Mesothelial cell of epicardium (in vitro differentiated cells): Measurements from ENCODE around the gene PTGER4. TPM values are rescaled to one million over a fixed set of nuclear protein-coding genes. Genes with fewer than 3 reads are reported as not detected.

Experiments used
- DNase-seq, 2 experiments: peaks; one replicate each; pipeline ENCODE4 v3.0.0; 2021; ENCODE audit warnings: low spot score in 2 of 2; ENCODE audit not compliant: unreplicated experiment in 2 of 2
- H3K27ac Mint-ChIP-seq: 2 replicates; pipeline ENCODE4 v1.8.0; 2021; ENCODE audit warnings: mixed read lengths
- H3K27me3 Mint-ChIP-seq: 2 replicates; pipeline ENCODE4 v1.8.0; 2021; ENCODE audit warnings: low read depth, mixed read lengths
- H3K36me3 Mint-ChIP-seq: 2 replicates; pipeline ENCODE4 v1.8.0; 2021; ENCODE audit warnings: mixed read lengths
- H3K4me1 Mint-ChIP-seq: 2 replicates; pipeline ENCODE4 v1.8.0; 2021; ENCODE audit warnings: mixed read lengths
- H3K4me3 Mint-ChIP-seq: 2 replicates; pipeline ENCODE4 v1.8.0; 2021; ENCODE audit warnings: mild to moderate bottlenecking, moderate library complexity, mixed read lengths
- H3K9me3 Mint-ChIP-seq: 2 replicates; pipeline ENCODE4 v1.8.0; 2021; ENCODE audit warnings: mixed read lengths
- total RNA-seq: library from RNA; stranded (reverse); gene quantifications from 3 replicates; pipeline ENCODE4 v1.2.1, GENCODE V29; 2021
- TF ChIP-seq, protein P1 (sequence below): fragments of 200-600 bp; sonication (generic); IDR thresholded peaks from one replicate; pipeline ENCODE4 v1.5.0; 2021; ENCODE audit warnings: antibody characterized with exemption; ENCODE audit not compliant: unreplicated experiment

Gene PTGER4
- total RNA-seq, 1 donor from 2014 or later: 40.0 TPM

DNA sequence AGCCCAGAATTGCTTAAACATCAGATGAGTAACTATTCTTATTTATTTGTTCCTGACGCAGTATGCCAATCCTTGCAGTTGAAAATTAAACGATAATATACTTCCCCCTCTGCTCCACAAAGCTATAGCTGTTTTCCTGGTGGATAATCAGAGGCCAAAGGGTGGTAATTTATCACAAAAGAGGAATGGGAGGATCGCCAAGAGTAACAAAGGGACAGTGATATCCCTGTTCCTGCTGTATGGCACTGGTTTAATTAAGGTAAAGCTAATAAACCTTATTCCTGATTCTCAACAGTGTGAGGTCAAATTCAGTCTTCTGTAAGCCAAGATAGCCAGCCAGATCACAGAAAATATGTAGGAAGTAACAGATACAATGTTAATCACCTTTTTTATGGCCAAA is 33.4 kb upstream of the PTGER4 start:
- no peak for DNase-seq
- H3K27ac Mint-ChIP-seq: no peak overlapping the region
- H3K36me3 Mint-ChIP-seq: no peaks in the 10 kb centered on the region
- H3K4me3 Mint-ChIP-seq: no peak overlapping the region
- H3K27me3 Mint-ChIP-seq: no peaks in the 10 kb centered on the region
- TF ChIP-seq, protein P1, sequence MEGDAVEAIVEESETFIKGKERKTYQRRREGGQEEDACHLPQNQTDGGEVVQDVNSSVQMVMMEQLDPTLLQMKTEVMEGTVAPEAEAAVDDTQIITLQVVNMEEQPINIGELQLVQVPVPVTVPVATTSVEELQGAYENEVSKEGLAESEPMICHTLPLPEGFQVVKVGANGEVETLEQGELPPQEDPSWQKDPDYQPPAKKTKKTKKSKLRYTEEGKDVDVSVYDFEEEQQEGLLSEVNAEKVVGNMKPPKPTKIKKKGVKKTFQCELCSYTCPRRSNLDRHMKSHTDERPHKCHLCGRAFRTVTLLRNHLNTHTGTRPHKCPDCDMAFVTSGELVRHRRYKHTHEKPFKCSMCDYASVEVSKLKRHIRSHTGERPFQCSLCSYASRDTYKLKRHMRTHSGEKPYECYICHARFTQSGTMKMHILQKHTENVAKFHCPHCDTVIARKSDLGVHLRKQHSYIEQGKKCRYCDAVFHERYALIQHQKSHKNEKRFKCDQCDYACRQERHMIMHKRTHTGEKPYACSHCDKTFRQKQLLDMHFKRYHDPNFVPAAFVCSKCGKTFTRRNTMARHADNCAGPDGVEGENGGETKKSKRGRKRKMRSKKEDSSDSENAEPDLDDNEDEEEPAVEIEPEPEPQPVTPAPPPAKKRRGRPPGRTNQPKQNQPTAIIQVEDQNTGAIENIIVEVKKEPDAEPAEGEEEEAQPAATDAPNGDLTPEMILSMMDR: no peak
- peaks cover 15% of the 10 kb centered on the region for H3K9me3 Mint-ChIP-seq
- H3K4me1 Mint-ChIP-seq: peaks cover 5% of the 10 kb centered on the region

DNA sequence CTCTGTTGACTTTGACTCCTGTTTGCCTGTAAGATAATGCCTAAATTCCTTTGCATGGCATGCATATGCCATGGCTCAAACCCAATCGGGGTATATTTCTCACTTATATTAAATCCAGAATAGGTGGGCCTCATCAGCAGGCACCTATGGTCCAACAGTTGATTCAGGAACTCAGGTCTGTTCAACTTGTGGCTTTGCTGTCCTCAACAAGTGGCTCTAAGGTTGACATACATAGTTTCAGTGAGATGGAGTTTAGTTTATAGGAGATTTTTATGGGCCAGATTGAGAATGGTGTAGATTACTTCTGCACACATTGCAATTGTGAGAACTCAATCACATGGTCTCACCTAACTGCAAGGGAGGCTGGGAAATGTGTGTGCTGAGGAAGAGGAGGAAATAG is 31.6 kb upstream of the PTGER4 start:
- Mint-ChIP-seq H3K9me3 (peaks cover 10% of the 10 kb centered on the region), H3K36me3 (no peaks in the 10 kb centered on the region), H3K4me3 (no peak overlapping the region), H3K4me1 (peaks cover 5% of the 10 kb centered on the region), H3K27ac (no peak overlapping the region), H3K27me3 (no peaks in the 10 kb centered on the region)
- DNase-seq: no peak
- TF ChIP-seq, protein P1: no peak

DNA sequence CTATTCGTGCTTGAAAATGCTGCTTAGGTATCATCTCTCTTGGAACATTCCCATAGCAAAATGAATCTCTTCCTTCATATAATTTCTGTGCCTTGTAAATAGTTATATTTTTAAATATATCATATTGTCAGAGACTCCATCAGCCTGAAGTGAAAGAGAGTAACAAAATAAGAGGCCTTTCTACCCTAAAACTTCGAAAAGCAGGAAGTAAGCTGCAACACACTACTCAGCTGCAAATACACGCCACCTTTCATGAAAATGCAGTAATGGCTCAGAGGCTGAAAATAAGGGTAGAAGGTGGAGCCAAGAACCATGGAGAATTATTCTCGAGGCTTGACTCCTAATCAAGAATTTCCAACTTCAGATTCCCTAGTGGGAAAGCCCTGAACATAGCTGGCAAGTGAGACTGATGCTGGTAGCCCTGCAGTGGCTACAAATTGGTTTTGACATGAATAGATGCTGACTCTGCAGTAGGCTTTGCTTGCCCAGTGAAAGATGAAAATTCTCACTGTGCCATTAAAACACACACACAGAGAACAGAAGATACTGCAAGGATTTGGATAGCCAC is 30.2 kb upstream of the PTGER4 start:
- H3K36me3 Mint-ChIP-seq: no peaks in the 10 kb centered on the region
- H3K27ac Mint-ChIP-seq: no peak overlapping the region
- no peaks in the 10 kb centered on the region for H3K27me3 Mint-ChIP-seq
- DNase-seq: no peak
- H3K4me1 Mint-ChIP-seq: peaks cover 10% of the 10 kb centered on the region
- TF ChIP-seq, protein P1: no peak
- peaks cover 10% of the 10 kb centered on the region for H3K9me3 Mint-ChIP-seq
- H3K4me3 Mint-ChIP-seq: no peak overlapping the region

DNA sequence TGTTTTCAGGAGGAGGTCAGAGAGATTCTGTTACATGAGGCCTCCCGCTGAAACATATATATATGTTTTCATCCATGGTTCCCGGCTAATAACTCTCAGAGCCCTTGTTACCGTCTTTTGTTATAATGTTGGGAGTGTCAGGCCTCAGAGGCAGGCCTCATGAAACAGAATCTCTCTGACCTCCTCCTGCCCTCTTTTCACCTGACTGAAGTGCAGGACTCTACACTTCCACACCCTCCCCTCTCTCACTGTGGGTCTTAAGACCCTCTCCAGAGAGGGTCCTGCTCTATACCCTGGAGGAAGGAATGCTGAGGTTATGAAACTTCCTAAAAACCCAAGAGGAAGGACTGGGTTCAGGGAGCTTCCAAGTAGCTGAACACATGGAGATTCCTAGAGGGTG is 28.5 kb upstream of the PTGER4 start:
- TF ChIP-seq, protein P1: no peak
- Mint-ChIP-seq H3K36me3 (no peaks in the 10 kb centered on the region), H3K9me3 (peaks cover 6% of the 10 kb centered on the region), H3K27ac (no peak overlapping the region), H3K4me3 (no peak overlapping the region), H3K4me1 (peaks cover 7% of the 10 kb centered on the region), H3K27me3 (no peaks in the 10 kb centered on the region)
- no peak for DNase-seq

DNA sequence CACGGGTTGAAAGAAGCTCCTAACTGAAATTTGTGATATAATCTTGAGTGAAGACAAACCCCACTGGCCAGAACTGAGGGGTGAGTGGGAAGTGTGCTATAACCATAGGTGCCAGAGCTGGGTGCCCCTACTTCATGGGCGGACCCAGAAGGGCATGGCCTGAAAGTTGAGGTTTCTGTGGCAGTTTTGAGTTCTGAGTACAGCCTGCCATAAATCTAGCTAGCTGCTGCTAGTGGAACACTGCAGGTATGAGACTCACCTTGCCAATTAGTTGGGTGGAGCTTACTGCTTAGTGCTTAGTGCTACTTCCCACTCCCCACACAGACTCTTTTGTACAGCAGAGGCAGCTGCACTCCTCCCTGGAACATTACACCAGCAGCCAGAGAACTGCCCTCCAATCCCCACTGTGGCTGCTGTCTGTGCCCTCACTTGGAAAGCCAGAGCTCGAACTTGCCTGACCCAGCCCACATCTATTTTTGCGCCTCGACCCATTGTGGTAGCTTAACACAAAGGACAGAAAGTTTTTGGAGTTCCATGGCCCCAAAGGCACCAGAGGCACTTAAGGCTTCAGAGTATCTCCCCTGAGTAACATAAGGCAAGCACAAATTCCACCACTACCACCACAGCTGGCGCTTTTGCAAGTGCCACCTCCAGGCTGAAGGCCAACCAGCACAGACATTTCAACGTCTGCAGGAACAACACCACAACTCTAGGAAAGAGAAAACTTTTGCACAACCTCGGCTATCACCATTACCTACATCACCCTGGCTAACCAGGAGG is 27.1 kb upstream of the PTGER4 start:
- TF ChIP-seq, protein P1: no peak
- DNase-seq: no peak
- no peak overlapping the region for H3K4me3 Mint-ChIP-seq
- H3K4me1 Mint-ChIP-seq: peaks cover 5% of the 10 kb centered on the region
- H3K27me3 Mint-ChIP-seq: no peaks in the 10 kb centered on the region
- H3K9me3 Mint-ChIP-seq: peaks cover 12% of the 10 kb centered on the region
- no peak overlapping the region for H3K27ac Mint-ChIP-seq
- H3K36me3 Mint-ChIP-seq: no peaks in the 10 kb centered on the region
